GM21717 (cell line): Measurements from ENCODE around the gene NAB2.

Experiments used
- ATAC-seq: cut with Tn5 transposase; IDR thresholded peaks from one replicate; pipeline ENCODE4 v1.9.1; 2021; ENCODE audit warnings: mild to moderate bottlenecking, moderate library complexity; ENCODE audit not compliant: unreplicated experiment

NAB2 gene

GRCh38 chr12:57092876-57093414 lies 4.0 kb downstream of the NAB2 start:
- ATAC-seq = no peak

GRCh38 chr12:57093415-57094207 lies 4.7 kb downstream of the NAB2 start:
- ATAC-seq = no peak

- no peak for ATAC-seq
Measured at GRCh38 chr12:57094208-57095160, 5.6 kb downstream of the NAB2 start.

GRCh38 chr12:57095440-57095839 lies 6.5 kb downstream of the NAB2 start:
- ATAC-seq = no peak

- ATAC-seq = no peak
Measured at GRCh38 chr12:57096099-57096572, 7.2 kb downstream of the NAB2 start.

- no peak for ATAC-seq
Measured at GRCh38 chr12:57096748-57097553, 8.0 kb downstream of the NAB2 start.

- no peak for ATAC-seq
Measured at GRCh38 chr12:57097554-57097835, 8.6 kb downstream of the NAB2 start.

GRCh38 chr12:57098546-57098945 lies 9.6 kb downstream of the NAB2 start:
- no peak for ATAC-seq

GRCh38 chr12:57099047-57099714 lies 10.3 kb downstream of the NAB2 start:
- ATAC-seq = no peak

GRCh38 chr12:57099766-57100165 lies 10.9 kb downstream of the NAB2 start:
- ATAC-seq = no peak

- ATAC-seq = no peak
Measured at GRCh38 chr12:57101892-57102695, 13.2 kb downstream of the NAB2 start.

GRCh38 chr12:57103856-57104255 lies 14.9 kb downstream of the NAB2 start:
- ATAC-seq = no peak

- ATAC-seq = no peak
Measured at GRCh38 chr12:57104292-57104910, 15.5 kb downstream of the NAB2 start.

GRCh38 chr12:57105011-57105753 lies 16.3 kb downstream of the NAB2 start:
- ATAC-seq = no peak

- ATAC-seq = no peak
Measured at GRCh38 chr12:57106021-57106708, 17.3 kb downstream of the NAB2 start.

GRCh38 chr12:57107456-57108155 lies 18.7 kb downstream of the NAB2 start:
- no peak for ATAC-seq
